ENCODE measurements around the gene CHST1.

Gene CHST1

DNA sequence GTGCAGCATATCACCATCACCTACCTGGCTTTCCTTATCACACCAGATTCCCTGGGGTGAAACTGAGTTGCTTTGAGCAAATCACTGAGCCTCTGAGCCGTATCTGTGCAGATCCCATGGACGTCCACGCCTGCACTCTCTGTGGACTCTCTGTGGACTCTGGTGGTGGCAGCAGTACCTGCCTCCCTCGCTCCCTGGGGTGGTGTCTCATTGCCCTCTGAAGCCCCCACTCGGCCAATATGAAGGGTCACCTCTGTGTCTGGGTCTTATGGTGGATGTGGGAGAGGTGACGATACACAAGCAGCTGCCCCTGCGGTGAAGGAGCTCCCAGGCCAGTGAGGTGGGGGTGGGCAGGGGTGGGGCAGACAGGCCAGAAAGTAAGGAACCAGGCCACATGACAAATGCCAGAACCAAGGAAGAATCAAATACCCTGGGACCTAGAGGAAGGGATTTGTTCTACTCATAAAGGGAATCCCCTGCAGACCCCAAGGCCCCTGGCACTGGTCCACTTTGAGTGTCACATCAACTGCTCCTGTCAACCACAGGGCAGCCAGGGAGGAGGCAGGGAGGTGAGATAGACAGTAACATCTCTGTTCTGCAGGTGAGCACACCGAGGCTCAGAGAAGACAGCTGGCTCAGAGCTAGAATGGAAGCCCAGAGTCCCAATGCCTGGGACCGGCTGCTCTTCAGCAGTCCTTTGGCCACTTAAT is 9.2 kb upstream of the CHST1 start:
- no peak for DNase-seq (ENCODE audit: low read depth in 2 of 2)

DNA sequence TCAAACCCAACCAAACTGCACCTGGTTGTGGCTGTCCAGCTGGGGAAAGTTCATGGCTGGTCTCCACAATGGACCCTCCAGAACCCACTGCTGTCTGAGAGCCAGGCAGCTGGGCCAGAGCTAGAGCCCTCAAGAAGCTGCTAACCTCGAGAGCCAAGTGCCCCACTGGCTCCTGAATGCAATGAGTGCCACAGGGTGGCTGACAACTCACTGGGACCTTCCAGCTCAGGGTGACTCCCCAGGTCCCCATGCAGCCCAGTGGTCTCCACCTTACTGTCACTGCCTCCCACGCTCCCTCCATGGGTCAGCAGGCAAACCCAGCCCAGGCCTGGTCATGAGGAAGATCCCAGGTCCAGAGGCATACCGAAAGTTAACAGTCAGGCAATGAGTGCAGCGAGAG is 8.0 kb upstream of the CHST1 start:
- DNase-seq (ENCODE audit: low read depth in 2 of 2) = no peak

DNA sequence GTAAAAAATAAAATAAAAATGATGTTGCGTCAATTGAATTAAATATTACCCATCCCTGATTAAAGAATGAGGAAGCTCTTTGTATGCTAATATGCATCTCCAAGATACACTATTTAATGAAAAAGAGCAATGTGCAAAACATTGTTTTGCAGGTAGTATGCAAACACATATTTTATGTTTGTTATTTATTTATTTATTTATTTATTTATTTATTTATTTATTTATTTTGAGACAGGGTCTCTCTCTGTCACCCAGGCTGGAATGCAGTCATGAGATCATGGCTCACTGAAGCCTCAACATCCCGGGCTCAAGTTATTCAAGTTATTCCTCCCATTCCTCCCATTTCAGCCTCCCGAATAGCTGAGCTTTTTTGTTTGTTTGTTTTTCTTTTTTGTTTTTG is 7.2 kb upstream of the CHST1 start:
- DNase-seq (ENCODE audit: low read depth in 2 of 2) = no peak

DNA sequence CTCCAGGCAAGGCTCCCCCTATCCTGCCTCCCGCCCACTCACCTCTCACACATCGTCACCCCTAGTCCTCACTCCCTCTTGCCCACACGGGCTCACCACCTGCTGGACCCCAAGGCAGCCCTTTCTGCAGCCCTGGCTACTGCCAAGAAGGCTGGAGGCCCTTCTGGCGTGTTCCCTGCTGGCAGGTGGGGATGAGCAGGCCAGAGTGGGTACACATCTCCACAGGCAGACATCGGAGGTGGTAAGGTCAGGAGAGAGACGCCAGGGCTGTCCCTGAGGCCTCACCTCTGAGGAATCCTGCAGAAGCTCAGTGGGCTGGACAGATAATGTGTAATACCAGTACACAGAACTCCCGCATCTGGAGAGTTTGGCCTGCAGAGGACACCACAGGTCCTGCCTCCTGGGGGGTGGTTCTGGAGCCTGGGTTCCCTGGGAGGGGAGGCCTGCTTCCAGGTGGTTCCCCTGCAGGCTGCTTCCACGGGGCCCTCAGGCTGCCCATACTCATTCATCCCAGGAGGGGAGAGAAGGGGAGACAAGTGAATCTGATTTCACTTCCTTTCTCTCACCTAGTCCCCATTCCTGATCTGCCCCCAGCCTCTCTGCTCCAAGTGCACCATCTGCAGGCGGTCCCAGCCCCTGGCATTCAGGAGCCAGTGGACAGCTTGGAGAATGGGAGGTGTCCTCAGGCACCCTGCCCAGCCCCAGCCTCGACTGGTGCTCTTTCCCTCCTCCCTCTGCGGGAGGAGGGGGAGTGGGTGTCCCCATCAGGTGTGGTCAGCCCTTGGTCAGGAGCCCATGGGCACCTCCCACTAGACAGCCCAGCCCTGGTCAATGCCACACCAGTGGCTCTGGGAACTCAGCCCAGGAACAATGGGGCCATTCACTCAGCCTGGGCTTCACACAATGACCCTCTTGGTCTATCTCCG is 6.1 kb upstream of the CHST1 start:
- DNase-seq (ENCODE audit: low read depth in 2 of 2) = no peak

DNA sequence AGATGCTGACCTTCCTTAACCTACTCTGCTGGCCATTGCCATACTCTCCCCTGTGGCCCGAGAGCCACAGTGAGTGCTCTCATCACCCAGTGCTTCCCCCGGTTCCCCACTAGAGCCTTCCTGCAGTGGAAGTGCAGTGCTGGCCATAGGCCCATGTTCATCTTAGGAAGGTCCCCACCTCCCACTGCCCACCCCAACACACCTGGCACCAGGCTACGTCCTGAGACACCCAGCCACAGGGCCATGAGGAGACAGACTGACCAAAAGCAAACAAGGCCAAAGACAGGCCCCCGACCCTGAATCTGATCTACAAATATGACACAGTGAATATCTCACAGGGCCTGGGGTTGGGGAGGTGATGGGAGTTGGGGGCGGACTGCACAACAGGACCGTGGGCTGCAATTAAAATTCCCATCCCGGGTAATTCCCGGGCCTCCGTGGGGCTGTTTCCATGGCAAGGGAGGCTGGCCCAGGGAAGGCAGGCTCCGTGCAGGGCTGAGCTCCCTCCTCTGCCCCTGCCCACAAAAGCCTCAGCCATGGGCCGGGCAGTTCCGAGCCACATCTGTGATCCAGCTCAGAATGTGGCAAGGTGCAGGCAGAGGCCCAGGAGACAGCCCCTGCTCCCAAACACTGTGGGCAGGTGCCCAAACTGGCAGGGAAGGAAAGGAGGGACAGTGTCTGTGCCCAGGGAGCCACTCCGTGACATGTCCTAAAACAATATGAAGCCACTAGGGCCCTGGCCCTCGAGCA is 5.1 kb upstream of the CHST1 start:
- no peak for DNase-seq (ENCODE audit: low read depth in 2 of 2)

DNA sequence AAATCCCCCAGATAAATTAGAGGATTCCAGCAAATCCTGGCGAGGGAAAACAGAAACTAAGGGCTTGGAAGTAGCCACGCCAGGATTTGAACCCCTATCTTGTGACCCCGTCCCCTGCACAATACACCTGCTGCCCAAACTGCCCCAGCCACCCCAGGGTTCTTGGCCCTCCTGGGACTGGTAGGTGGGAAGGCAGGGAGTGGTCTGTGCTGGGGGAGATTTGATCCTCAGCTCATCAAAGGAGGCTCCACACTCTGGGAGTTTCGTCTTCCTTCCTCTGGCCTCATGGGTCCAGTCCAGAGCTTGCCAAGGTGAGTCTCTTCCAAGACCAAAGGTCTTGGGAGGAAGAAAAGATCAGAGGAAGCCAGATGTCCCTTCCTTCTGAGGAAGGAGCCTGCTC is 4.5 kb upstream of the CHST1 start:
- no peak for DNase-seq (ENCODE audit: low read depth in 2 of 2)

DNA sequence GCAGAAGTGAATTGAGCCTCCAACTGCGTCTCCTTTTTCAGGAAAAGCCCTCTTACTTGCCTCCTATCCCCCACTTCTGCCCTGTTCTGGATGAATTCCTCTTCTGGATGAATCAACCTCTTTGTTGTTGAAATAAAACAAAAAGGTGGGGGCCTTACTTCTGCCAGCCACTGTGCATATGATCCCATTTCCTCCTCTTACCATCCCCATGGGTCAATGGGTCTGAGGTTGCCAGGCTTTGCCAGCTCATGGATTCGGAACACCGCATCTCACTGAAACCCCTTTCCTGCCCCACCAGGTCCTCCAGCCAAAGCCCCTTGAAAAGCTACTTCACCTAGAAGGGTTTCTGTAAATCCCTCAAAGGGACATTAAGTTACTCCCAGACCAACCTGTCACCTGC is 3.7 kb upstream of the CHST1 start:
- DNase-seq (ENCODE audit: low read depth in 2 of 2) = no peak

DNA sequence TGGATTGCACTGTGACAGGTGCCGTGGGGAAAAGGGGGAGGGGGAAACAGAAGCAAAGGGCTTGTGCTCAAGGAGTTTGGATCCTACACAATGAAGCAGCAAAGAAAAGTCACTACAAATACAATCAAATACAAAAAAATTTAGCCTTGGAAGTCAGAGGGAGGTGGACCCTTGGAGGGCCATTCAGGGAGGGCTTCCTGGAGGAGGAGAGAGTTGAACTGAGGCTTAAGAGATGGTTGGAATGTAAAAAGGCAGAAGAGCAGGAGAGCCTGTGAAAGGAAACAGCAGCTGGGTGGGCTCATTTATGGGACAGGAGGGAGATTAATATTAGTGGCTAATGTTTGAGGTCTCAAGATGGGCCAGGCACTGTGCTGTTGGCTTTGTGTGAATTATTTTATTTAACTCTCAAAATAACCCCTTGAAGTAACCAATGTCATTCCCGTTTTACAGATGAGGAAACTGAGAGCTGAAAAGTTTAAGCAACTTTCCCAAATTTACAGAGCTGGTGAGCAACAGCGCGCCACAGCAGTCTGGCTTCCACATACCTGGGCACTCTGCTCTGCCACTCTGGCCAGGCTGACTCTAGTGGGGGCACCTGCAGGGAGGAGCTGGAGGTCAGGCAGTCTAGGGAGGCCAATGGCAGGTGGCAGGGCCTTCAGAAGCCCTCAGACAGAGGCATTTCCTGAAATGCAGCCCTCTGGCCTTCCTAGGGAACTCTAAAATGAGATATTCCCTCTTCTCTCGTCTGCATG is 2.7 kb upstream of the CHST1 start:
- DNase-seq (ENCODE audit: low read depth in 2 of 2) = no peak

DNA sequence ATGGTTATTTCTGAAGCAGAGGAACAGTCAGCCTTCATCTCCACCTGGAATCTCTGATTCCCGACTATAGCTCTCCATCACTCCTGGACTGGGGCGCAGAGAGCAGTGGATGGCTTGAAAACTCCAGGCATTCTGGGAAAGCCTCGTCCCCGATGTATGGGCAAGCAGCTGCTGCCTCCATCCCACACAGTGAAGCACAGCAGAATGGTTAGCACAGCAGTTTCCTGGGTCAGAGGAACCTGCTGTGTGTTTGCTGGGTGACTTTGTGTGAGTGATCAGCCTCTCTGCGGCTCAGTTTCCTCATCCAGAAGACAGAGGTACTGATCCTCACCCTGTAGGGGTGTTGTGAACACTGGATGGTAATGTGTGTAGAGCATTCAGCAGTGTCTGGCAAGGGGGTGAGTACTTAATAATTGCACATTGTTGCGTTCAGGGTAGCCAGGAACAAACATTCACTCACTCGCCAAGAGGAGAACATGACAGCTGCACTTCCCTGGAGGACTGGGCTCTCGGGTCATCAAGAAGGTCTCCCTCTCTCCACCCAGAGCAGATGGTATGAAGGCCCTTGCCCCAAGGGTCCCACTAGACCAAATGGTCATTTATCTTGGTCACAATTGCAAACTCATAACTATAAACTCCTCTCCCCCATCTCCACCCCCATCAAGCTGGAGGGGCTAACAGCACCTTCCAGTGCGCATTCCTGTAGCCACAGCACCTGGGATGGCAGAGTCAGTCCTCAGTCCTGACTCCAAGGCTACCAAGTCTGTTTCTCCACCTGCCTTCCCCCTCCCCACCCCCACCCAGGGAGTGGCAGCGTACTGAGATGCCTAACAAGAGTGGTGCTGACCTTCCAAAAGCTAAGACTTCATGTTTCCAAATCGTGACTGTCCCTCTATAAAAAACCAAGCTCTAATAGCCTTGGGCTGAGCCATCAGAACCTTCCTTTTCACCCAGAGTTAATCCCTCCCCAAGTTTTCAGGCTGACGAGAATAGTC is 1.5 kb upstream of the CHST1 start:
- no peak for DNase-seq (ENCODE audit: low read depth in 2 of 2)

DNA sequence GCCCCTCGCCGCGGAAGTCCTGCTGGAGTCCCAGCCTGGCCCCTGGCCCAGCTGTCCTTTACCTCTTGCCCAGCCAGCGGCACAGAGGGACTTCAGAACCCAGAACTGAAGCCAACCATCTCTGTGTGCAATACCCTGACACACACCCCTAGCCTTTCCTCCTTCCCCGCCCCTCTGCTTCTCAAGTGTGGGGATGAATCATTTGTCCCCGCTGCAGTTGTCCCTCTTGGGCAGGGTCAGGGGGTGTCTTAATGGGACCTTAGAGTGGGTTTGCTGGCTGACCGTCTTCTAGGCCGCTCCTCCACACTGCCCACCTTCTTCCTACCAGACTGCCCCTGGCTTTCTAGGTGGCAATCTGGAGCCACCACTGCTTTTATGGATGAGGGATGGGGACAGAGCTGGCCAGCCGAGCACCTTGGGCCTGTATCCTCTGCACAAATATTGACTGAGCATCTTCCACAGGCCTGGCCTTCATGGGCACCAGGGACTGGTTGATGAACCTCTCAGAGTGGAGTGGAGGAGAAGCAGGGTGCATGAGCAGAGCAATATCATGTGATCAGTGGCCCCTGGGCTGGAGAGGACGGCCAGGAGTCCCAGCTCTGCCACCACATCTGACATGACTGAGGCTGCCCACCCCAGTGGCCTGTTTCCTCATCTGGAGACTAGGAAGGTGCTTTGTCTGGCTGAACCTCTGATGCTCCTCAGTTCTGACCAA is 668 bp upstream of the CHST1 start:
- DNase-seq (ENCODE audit: low read depth in 2 of 2) = no peak

DNA sequence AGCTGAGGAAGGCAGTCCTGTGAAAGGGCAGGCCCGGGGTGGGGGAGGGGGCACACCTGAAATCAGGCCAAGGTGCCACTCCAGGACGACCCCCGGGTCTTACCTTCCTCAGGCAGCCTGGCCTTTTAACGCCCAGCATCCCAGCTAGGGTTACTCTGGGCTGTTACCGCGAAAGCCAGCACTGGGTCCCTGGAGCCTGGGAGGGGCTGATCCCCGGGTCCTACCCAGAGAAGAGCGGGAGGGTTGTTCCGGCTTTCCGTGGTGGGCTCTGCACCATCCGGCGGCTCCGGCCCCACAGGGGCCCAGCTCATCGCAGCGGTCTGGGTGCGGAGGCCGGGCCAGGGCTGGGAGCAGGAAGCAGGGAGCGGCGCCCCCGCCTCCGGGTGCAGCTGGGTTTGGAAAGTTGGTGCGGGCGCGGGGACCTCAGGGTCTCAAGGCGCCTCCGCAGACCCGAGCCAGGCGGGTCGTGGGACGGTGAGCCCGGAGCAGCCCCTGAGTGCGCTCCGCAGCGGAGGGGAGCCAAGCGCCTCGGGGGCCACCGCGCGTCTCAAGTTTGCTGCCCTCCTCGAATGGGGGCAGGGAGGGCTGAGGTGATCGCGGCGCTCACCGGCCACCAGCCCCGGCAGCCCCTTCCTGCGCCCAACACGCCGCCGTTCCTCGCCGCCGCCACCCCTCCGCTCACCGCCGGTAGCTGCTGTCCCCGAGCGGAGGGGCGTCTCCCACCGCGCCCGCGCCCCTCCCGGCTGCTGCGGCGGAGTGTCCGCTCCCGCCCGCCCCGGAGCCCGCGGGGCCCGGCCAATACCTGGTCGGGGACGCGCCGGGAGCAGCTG is 831 bp downstream of the CHST1 start:
- no peak for DNase-seq (ENCODE audit: low read depth in 2 of 2)

DNA sequence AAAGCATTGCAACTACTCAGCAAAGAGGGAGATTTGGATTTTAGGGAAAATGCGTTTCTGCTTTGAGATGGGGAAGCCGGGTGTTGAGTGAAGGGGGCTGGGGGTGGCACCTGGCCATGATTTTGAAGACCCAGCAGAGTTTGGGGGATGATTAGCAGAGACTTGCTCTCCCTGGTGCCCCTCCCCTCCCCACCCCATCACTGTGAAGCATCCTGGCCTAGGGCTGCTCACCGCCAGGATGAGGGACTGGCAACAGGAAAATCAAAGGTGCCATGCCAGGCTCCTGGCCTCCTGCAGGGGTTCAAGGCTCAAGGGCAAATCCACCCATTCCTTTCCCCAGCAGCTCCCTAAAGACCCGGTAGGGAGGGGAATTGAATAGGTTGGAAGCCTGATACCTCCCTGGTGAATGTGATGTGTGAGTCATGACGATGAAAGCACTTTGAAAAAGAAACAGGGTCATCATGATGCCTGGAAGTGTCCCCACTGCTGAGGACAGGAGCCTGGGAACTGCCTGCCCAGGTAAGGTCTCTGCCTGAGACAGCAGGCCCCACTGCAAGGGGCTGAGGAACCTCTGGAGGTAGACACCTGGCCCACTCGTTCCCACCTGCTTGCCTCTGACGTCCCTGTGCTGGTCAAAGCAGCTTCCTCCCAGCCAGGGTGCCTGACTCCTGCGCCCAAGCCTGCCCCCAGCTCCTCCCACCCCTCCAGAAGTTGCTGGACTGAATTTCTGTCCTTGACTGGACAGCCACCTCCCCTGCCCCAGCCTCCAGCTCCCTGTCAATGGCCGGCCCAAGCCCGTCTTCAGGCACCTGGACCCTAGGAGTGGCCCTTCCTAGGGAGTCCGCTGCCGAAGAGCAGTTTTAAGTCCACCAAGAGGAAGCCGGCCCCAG is 1.7 kb downstream of the CHST1 start:
- DNase-seq (ENCODE audit: low read depth in 2 of 2) = no peak

DNA sequence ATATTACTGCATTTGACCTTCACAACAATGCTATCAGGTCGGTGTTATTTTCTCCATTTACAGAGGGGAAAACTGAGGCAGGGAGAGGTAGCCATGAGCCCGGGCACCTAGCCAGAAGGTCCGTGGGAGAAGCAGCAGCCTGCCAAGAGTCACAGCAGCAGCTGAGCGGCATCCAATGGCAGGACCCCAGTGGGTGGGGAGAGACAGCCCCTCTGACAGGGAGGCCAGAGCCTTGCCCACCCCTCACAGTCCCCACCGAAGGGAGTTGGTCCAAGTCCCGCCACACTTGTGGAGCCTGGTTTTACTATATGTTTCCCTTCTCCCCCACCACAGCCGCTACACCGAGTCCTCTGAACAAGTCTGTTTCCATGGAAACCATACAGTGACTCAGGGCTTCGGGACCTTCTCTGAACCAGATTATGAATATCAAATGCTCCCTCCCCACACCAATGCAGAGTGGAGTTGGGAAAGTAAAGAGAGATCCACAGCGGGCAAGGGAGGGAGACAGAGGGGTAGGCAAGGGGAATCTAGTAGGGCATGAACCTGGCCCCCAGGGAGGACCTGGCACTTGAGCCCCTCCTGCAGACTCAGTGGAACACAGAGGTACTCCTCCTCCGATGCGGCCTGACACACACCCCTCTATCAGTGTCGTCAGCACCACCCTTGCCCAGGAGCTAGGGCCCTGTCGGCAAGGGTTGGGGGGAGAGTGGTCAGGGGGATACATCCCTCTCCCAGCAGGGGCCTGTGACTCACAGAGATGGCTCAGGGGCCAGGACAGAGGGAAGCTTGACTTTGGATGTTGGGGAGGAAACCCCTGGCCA is 2.5 kb downstream of the CHST1 start:
- DNase-seq (ENCODE audit: low read depth in 2 of 2) = peak in 1 of 2 donors; percentile 16

DNA sequence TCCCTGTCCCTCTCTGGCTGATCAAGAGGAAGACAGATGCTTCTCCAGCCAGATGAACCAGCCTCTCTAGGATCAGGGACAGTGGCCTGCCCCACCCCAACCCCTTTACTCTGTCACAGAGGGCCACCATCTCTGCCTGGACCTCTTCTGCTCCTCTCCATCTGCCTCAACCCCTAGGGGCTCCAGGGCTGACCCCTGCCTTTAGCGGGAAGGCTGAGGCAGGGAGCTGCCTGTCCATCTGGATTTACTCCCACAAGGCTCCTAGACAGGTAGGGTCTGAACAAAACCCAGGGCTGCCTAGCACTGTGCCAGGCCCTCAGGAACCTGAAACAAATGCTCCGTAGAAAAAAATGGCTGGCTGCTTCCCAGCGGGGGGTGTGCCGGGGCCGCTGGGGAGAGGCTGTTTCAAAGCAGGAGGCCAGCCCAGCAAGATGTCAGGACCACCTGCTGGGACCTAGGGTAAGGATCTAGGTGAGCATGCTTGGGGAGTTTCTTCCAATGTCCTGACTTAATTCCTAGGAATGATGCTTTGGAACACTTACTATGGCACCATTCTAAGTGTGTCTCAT is 3.2 kb downstream of the CHST1 start:
- DNase-seq (ENCODE audit: low read depth in 2 of 2) = no peak

DNA sequence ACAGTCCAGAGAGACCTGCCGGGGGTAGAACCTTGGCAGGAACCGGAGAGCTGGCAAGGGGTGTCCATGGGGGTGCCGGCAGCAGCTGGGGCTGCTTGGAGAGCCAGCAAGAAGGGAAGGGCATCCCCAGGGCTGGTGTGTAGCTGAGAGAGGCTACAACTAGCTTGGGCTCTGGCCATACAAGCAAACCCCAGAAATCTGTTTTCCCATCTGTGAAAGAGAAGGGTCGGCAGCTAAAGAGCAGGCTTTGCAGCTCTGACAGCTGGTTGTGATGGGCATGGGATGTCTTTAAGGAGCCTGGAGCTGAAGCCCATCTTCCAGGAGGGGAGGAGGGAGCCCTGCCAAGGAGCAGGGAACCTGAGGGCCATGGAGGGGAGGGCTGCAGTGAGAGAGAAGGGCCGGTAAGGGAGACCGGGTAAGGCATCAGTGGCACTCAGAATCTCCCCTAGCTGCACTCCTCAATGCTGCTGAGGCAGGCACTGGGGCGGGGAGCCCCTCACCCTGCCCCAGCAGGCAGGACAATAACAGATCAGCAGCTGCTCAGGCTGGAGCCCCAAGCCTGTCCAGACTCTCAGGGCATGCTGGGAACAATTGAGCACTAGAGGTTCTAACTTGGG is 3.9 kb downstream of the CHST1 start:
- no peak for DNase-seq (ENCODE audit: low read depth in 2 of 2)

DNA sequence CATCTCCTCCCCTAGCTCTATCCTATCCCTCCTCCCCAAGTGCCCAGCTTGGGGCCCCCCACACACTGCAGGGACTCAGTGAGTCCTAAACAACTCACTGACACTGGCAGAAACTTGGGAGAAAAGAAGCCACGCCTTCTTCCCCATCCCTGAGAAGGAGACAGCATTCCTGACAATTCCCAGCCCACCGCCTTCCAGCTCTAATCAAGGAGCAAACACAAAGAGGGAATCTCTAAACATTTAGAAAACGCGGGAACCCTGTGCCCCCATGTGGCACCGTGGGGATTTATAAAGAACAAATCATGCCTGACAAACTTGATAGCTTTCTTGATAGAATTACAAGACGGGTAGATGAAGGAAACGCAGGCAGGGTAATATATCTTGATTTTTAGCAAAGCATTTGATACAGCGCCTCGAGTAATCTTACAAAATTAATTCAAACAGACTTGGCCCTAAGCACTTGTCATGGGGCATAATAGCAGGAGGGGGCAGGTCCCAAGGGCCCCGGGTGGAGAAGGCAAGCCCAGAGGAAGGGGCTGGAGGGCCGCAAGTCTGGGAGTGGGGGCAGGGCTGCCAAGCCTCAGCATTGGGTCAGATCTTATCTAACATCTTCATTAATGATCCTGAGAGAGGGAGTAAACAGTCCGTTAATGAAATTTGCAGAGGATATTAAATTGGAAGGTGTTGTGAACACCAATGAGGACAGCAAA is 4.5 kb downstream of the CHST1 start:
- DNase-seq (ENCODE audit: low read depth in 2 of 2) = no peak

Data from stimulated activated CD8-positive, alpha-beta memory T cell treated with anti-CD3 and anti-CD28 coated beads, Interleukin-15, amount 100 ng/mL, for 48 hours (primary cell).